CD8-positive, alpha-beta memory T cell (primary cell): ENCODE results near the gene HOXA11. TPM values are rescaled to one million over a fixed set of nuclear protein-coding genes. Genes with fewer than 3 reads are reported as not detected.
A peak's percentile ranks its signal among the peaks of the same experiment; 100 is the strongest.

ENCODE experiments used
- CTCF ChIA-PET: fragments of 350-600 bp; sonication (Branson Sonifier 250); formaldehyde crosslinking; loops from one replicate; lab custom pipeline; 2021; ENCODE audit warnings: antibody characterized with exemption; lab: Charles Lee
- POLR2A ChIA-PET: fragments of 350-600 bp; sonication (Branson Sonifier 250); formaldehyde crosslinking; loops from one replicate; lab custom pipeline; 2021; ENCODE audit warnings: antibody characterized with exemption; lab: Charles Lee
- DNase-seq, 5 donors: peaks; one replicate each; pipeline versions ENCODE4 v3.0.0 to v3.0.0-alpha.2; 2020 to 2022; ENCODE audit warnings: mixed read lengths in 1 of 5
- H3K27ac ChIP-seq: one replicate; pipeline ENCODE4 v1.7.0; 2013; ENCODE audit warnings: low read depth, mild to moderate bottlenecking, low read length, moderate library complexity
- H3K27me3 ChIP-seq: 2 replicates; pipeline ENCODE4 v1.7.0; 2013; ENCODE audit warnings: low read length, mild to moderate bottlenecking; ENCODE audit not compliant: insufficient read depth, poor library complexity, severe bottlenecking
- H3K36me3 ChIP-seq: 2 replicates; pipeline ENCODE4 v1.7.0; 2013; ENCODE audit warnings: mild to moderate bottlenecking, low read length, moderate library complexity; ENCODE audit not compliant: insufficient read depth
- H3K4me1 ChIP-seq: 2 replicates; pipeline ENCODE4 v1.7.0; 2013; ENCODE audit warnings: mild to moderate bottlenecking, low read length, moderate library complexity; ENCODE audit not compliant: insufficient read depth
- H3K4me3 ChIP-seq: 2 replicates; pipeline ENCODE4 v1.7.0; 2013; ENCODE audit warnings: mild to moderate bottlenecking, low read length
- H3K9me3 ChIP-seq: 2 replicates; pipeline ENCODE4 v1.7.0; 2013; ENCODE audit warnings: mild to moderate bottlenecking, low read length
- H3K27ac Mint-ChIP-seq, 8 donors: one replicate each; pipeline ENCODE4 v1.8.0; 2020 to 2021; ENCODE audit warnings: mixed read lengths in 8 of 8, mild to moderate bottlenecking in 6 of 8, inconsistent platforms in 3 of 8, moderate library complexity in 3 of 8
- H3K27me3 Mint-ChIP-seq, 2 donors: one replicate each; pipeline ENCODE4 v1.8.0; 2020 to 2021; ENCODE audit warnings: mixed read lengths in 2 of 2, mild to moderate bottlenecking in 1 of 2, moderate library complexity in 1 of 2
- H3K36me3 Mint-ChIP-seq, 3 donors: one replicate each; pipeline ENCODE4 v1.8.0; 2020 to 2021; ENCODE audit warnings: mixed read lengths in 3 of 3, inconsistent platforms in 1 of 3, mild to moderate bottlenecking in 1 of 3
- H3K4me1 Mint-ChIP-seq, 3 donors: one replicate each; pipeline ENCODE4 v1.8.0; 2020 to 2021; ENCODE audit warnings: mixed read lengths in 3 of 3, inconsistent platforms in 1 of 3, mild to moderate bottlenecking in 1 of 3
- H3K4me3 Mint-ChIP-seq, 7 donors: one replicate each; pipeline ENCODE4 v1.8.0; 2020 to 2021; ENCODE audit warnings: mixed read lengths in 7 of 7, mild to moderate bottlenecking in 6 of 7, moderate library complexity in 4 of 7, inconsistent platforms in 2 of 7
- H3K9me3 Mint-ChIP-seq, 5 donors: one replicate each; pipeline ENCODE4 v1.8.0; 2020 to 2022; ENCODE audit warnings: mixed read lengths in 5 of 5, mild to moderate bottlenecking in 3 of 5, moderate library complexity in 2 of 5, inconsistent platforms in 1 of 5
- polyA plus RNA-seq: library from polyadenylated mRNA; unstranded; fragments of 300-500 nt; fragmentation: Illumina TruSeq; gene quantifications from one replicate; pipeline ENCODE4 v1.2.3, GENCODE V29; 2021
- total RNA-seq, 2 experiments: library from RNA; stranded (reverse); gene quantifications; one replicate each; pipeline ENCODE4 v1.2.3, GENCODE V29; 2021

Gene HOXA11
- total and polyA plus RNA-seq, 3 experiments from 2014 or later: not detected

DNA sequence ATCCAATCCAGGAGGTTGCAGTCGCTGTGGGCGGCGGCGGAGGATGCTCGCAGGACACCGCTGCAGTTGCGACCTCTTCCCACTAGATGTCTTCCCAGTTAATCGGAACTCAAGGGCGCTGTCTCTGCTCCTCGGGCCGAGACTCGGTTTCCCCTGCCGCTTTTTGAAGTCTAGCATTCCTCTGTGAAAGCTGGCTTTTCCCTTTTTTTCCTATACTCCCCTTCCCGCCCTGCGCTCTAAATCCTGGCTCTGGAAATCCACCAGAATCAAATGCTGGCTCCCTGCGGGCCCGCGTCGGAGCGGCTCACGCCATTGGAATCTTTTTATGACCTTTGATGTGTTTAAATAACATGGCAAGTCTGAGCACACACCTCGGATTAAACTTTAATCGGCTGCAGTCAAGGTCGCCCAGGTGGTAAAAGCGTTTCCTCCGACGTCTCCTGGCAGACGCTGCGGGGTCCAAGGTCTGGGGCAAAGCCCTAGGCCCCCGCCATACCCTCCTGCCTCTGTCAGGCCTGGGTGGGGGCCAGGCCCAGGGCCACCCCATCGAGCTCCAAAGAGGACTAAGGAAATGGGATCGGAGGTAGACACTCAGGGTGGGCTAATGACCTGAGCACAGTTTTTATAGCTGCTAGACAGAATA is 25.5 kb upstream of the HOXA11 start:
- Mint-ChIP-seq H3K27me3 (peaks cover 75 to 94% of the 10 kb centered on the region in 2 donors), H3K36me3 (no peaks in the 10 kb centered on the region), H3K9me3 (peaks cover 0 to 4% (median 0%) of the 10 kb centered on the region in 5 donors), H3K4me3 (peak overlapping the region in 6 of 7 donors; percentile 48 to 84 (median 58)), H3K27ac (peak overlapping the region in 1 of 8 donors; percentile 15), H3K4me1 (peaks cover 9 to 19% (median 14%) of the 10 kb centered on the region in 3 donors)
- H3K27me3 ChIP-seq: peaks cover 59% of the 10 kb centered on the region
- H3K27ac ChIP-seq: no peak overlapping the region
- no peak for DNase-seq
- POLR2A ChIA-PET: no interaction called here
- H3K4me3 ChIP-seq: peak overlapping the region; percentile 21
- no peaks in the 10 kb centered on the region for H3K36me3 ChIP-seq
- peaks cover 3% of the 10 kb centered on the region for H3K4me1 ChIP-seq
- CTCF ChIA-PET: interaction anchor here (0.9 to 4.6 kb wide), 5 partner anchors 12 to 565 kb away, joined by 3 to 22 read pairs (median 4); no protein-coding TSS in a partner anchor
- no peaks in the 10 kb centered on the region for H3K9me3 ChIP-seq

DNA sequence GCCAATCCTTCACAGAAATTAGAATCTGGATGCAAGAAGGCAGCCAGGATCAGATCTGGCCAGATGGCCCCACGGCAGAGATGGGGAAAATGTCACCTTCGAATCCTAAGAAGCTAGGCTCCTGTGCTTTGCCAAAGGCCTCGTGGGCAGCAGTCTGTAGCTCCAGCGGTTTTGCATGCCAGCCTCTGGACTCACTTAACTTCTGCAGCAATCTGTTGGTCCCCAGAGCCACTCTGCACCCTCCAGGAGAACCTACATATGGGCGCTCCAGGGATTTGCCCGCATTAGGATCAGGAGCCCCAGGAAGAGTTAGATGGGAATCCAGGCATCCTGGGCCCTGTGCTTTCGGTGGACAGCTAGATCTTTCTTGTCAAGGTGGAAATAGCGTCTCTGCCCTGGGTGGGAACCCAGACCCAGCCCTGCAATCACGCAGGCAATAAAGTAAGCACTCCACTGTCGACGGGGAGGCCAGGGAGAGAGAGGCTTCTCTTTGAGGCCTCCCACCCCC is 25.0 kb upstream of the HOXA11 start:
- Histone ChIP-seq H3K4me3 (no peak overlapping the region), H3K27ac (no peak overlapping the region), H3K27me3 (peaks cover 64% of the 10 kb centered on the region), H3K4me1 (peaks cover 5% of the 10 kb centered on the region), H3K36me3 (no peaks in the 10 kb centered on the region), H3K9me3 (no peaks in the 10 kb centered on the region)
- Mint-ChIP-seq H3K36me3 (no peaks in the 10 kb centered on the region), H3K27ac (peak overlapping the region in 1 of 8 donors; percentile 15), H3K27me3 (peaks cover 74 to 92% of the 10 kb centered on the region in 2 donors), H3K4me3 (peak overlapping the region in 3 of 7 donors; percentile 48 to 58 (median 57)), H3K9me3 (peaks cover 0 to 4% (median 0%) of the 10 kb centered on the region in 5 donors), H3K4me1 (peaks cover 12 to 22% (median 18%) of the 10 kb centered on the region in 3 donors)
- ChIA-PET POLR2A (no interaction called here), CTCF (interaction anchor here (0.6 to 4.6 kb wide), 7 partner anchors 14 to 810 kb away, joined by 3 to 22 read pairs (median 3); no protein-coding TSS in a partner anchor)
- no peak for DNase-seq

DNA sequence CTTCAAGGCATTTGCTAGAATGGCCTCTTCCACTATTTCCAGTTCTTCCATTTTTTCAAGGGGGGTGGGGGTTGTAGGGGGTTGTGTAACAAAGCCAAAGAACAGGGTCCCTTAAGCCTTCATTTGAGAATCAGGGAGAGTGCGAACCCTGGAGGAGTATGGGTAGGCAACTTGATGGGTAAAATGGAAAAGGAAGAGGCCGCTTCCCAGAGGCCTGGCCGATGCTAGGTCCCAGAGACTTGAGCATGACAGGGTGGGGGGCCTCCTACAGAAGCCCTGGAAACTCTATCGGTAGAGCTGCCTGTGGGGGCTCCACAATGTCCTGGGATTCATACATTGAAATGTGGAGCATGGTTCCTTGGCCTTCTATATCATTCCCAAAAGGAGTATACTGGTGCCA is 24.0 kb upstream of the HOXA11 start:
- no peaks in the 10 kb centered on the region for H3K9me3 ChIP-seq
- H3K27me3 ChIP-seq: peaks cover 74% of the 10 kb centered on the region
- POLR2A ChIA-PET: no interaction called here
- H3K27ac ChIP-seq: no peak overlapping the region
- Mint-ChIP-seq H3K27ac (no peak overlapping the region), H3K4me3 (no peak overlapping the region), H3K27me3 (peaks cover 78 to 92% of the 10 kb centered on the region in 2 donors), H3K9me3 (peaks cover 0 to 5% (median 0%) of the 10 kb centered on the region in 5 donors), H3K4me1 (peaks cover 17 to 28% (median 22%) of the 10 kb centered on the region in 3 donors), H3K36me3 (no peaks in the 10 kb centered on the region)
- no peak overlapping the region for H3K4me3 ChIP-seq
- peaks cover 5% of the 10 kb centered on the region for H3K4me1 ChIP-seq
- DNase-seq: no peak
- CTCF ChIA-PET: interaction anchor here (1.5 to 4.6 kb wide), 4 partner anchors 14 to 566 kb away, joined by 3 to 22 read pairs (median 4); no protein-coding TSS in a partner anchor
- no peaks in the 10 kb centered on the region for H3K36me3 ChIP-seq

DNA sequence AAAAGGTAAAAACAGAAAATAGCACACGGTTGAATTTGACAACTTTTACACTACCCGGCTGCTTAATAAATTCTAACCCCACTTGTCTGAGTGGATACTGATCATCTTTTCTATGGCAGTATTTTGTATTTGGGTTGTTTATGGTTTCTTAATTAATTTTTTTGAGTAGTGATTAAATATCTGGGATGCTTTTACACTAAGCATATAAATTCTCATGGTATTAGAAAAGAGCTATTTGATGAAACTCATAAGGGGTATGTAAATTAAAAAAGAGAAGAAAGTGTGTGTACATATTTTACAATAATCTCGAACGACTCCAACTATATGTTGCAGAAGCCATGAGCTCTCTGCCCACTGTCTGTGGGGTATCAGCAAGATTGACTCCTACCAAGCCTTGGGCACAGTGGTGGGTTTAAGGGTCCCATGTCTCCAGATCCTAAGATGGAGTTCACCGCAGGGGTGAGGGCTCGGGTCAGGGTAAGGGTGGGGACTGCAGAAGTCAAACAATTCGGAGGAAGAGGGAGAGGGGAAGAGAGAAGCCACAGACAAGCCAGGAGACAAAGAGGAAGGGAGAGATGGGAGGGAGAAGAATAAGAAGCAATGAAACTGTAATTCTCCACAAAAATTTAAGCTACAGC is 22.4 kb upstream of the HOXA11 start:
- no peaks in the 10 kb centered on the region for H3K9me3 ChIP-seq
- ChIA-PET CTCF (interaction anchor here (1.6 to 4.6 kb wide), 2 partner anchors 11 to 12 kb away, joined by 4 to 22 read pairs; no protein-coding TSS in a partner anchor), POLR2A (no interaction called here)
- peaks cover 80 to 95% of the 10 kb centered on the region in 2 donors for H3K27me3 Mint-ChIP-seq
- H3K4me1 ChIP-seq: peaks cover 5% of the 10 kb centered on the region
- H3K9me3 Mint-ChIP-seq: peaks cover 0 to 7% (median 0%) of the 10 kb centered on the region in 5 donors
- H3K4me3 Mint-ChIP-seq: no peak overlapping the region
- H3K27me3 ChIP-seq: peaks cover 84% of the 10 kb centered on the region
- no peak overlapping the region for H3K4me3 ChIP-seq
- H3K36me3 ChIP-seq: no peaks in the 10 kb centered on the region
- no peaks in the 10 kb centered on the region for H3K36me3 Mint-ChIP-seq
- peak overlapping the region in 1 of 8 donors; percentile 26 for H3K27ac Mint-ChIP-seq
- DNase-seq: no peak
- peaks cover 20 to 25% (median 22%) of the 10 kb centered on the region in 3 donors for H3K4me1 Mint-ChIP-seq
- H3K27ac ChIP-seq: no peak overlapping the region

DNA sequence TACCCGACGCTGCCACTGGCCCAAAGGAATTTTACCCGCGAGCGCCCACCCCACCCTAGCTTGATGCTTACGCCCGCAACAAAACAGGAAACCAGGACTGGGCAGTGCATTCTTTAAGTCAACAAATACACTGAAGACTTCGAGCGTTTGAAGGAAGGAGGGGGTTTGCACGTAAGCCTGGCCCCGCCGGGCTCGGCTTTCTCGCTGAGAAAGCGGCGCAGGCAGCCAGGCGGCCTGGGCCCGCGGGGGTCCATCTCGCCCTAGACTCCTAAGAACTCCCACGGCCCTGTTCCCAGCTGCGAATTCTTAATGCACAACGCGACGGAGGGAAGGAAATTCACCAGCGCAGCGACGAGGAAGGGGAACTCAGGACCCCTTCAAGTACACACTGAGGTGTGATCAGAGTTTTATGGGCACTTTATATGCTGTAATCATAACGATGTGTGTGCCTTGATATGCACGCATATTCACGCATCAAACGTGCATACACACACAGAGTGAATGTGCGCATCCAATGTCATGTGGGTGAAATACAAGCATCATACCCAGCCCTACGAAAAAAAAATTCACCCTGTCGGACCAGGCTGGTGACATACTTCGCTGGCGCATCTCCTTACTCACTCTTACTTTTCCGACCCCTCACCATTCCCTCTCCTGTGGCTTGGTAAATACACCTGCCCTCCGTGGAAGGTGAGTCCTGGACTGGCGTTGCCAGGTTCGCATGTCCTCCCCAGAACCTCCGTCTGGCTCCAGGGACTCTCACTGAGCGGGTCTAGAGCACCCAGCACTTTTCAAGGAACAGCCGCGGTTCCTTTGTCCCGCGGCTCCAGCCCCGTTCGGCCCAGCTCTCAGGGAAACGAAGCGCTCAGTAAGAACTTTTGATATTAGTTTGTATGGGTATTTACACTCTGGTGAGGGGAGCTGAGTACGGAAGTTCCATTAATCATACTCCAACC is 20.6 kb upstream of the HOXA11 start:
- H3K4me1 ChIP-seq: peaks cover 17% of the 10 kb centered on the region
- POLR2A ChIA-PET: interaction anchor here (1.1 kb wide), 1 partner anchor 348 kb away, joined by 4 read pairs; no protein-coding TSS in a partner anchor

DNA sequence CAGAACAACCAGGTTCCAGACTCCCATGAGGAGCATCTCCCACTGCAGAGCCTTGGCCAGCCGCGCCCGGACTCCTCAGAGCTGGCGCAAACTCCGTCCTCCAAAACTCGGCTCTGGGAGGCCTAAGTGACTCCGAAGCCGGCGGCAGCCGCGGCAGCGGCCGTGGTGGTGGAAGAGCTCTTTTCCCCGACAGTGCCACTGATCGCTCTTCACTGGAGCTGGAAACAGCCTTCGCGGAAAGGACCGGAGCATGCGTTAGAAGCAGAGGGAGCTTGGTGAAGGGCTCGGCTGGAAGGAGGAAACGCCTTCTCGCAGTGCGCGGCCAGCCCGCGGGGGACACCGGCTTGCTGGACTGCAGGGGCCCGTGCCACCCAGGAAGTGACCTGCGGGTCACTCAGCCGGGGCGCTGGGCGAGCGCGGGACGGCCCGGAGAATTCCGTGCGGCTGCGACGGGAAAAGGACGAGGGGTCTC is 19.9 kb upstream of the HOXA11 start:
- ChIA-PET POLR2A (interaction anchor here (0.6 to 1.1 kb wide), 2 partner anchors 23 to 349 kb away, joined by 3 to 4 read pairs; no protein-coding TSS in a partner anchor), CTCF (interaction anchor here (1.2 to 2.9 kb wide), 3 partner anchors 9 to 20 kb away, joined by 3 to 9 read pairs (median 4); partner anchors contain the start of gene HOXA11)
- no peak overlapping the region for H3K27ac ChIP-seq
- no peak for DNase-seq
- no peaks in the 10 kb centered on the region for H3K36me3 ChIP-seq
- Mint-ChIP-seq H3K36me3 (no peaks in the 10 kb centered on the region), H3K4me3 (peak overlapping the region in 5 of 7 donors; percentile 15 to 77 (median 38)), H3K9me3 (peaks cover 0 to 10% (median 0%) of the 10 kb centered on the region in 5 donors), H3K4me1 (peaks cover 32 to 43% (median 39%) of the 10 kb centered on the region in 3 donors), H3K27ac (peak overlapping the region in 1 of 8 donors; percentile 24), H3K27me3 (peaks cover 84 to 94% of the 10 kb centered on the region in 2 donors)
- peaks cover 21% of the 10 kb centered on the region for H3K4me1 ChIP-seq
- H3K9me3 ChIP-seq: no peaks in the 10 kb centered on the region
- H3K4me3 ChIP-seq: no peak overlapping the region
- H3K27me3 ChIP-seq: peaks cover 84% of the 10 kb centered on the region

More for the DNA sequence above, 20.6 kb upstream of the HOXA11 start:
- Mint-ChIP-seq H3K4me3 (peak overlapping the region in 5 of 7 donors; percentile 14 to 56 (median 34)), H3K9me3 (peaks cover 0 to 10% (median 0%) of the 10 kb centered on the region in 5 donors), H3K27me3 (peaks cover 86 to 96% of the 10 kb centered on the region in 2 donors), H3K27ac (peak overlapping the region in 3 of 8 donors; percentile 22 to 52 (median 38)), H3K36me3 (no peaks in the 10 kb centered on the region), H3K4me1 (peaks cover 34 to 42% (median 39%) of the 10 kb centered on the region in 3 donors)
- Histone ChIP-seq H3K4me3 (no peak overlapping the region), H3K27me3 (peaks cover 86% of the 10 kb centered on the region), H3K9me3 (no peaks in the 10 kb centered on the region), H3K27ac (no peak overlapping the region), H3K36me3 (no peaks in the 10 kb centered on the region)
- CTCF ChIA-PET: interaction anchor here (1.2 to 2.9 kb wide), 3 partner anchors 10 to 21 kb away, joined by 3 to 9 read pairs (median 4); partner anchors contain the start of gene HOXA11
- DNase-seq: no peak
